ENCODE data around the gene FRMD4B. TPM values are rescaled to one million over a fixed set of nuclear protein-coding genes. Genes with fewer than 3 reads are reported as not detected.
"Not testable (repeated sequence)": the region's sequence is repeated elsewhere in the genome, so short reads cannot be mapped to it uniquely, and the experiment has no call there.

Gene FRMD4B
- polyA plus RNA-seq, 2 donors = 18.6 to 21.0 TPM

DNA sequence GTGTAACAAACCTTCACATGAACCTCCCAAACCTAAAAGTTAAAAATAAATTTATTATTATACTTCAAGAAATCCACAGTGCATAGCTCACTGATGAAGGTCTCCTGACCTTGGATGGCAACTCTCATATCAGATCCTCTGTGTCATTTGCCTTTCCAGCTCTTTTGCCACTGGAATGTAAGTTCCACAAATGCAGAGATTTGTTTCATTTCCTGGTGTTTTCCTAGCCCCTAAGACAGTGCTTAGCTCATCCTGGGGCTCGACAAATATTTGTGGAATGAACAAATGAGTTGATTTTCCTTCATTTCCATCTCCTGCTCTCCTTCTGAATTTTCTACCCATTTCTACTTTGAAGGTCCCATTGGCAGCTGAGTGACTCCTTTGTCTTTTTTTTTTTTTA, 56.0 kb downstream of the FRMD4B start:
- H3K36me3 ChIP-seq (ENCODE audit: control insufficient read depth in 2 of 2, insufficient read depth in 2 of 2, low read length in 1 of 2) = no peaks in the 10 kb centered on the region
- no peak overlapping the region for H3K27ac ChIP-seq (ENCODE audit: low read depth in 2 of 2, low read length in 1 of 2)
- WGBS, 2 donors = 76 to 89% methylated on average over 1 of the region's 1 CpG
- no peak overlapping the region for H3K4me3 ChIP-seq (ENCODE audit: low read depth in 1 of 2, low read length in 2 of 2)
- H3K9me3 ChIP-seq (ENCODE audit: control insufficient read depth in 2 of 2, insufficient read depth in 1 of 2, low read depth in 1 of 2, low read length in 1 of 2) = no peaks in the 10 kb centered on the region
- H3K4me1 ChIP-seq (ENCODE audit: control insufficient read depth in 2 of 2, insufficient read depth in 2 of 2, low read length in 1 of 2) = no peaks in the 10 kb centered on the region
- no peaks in the 10 kb centered on the region for H3K27me3 ChIP-seq (ENCODE audit: control insufficient read depth in 1 of 2, insufficient read depth in 2 of 2, low read length in 2 of 2)

DNA sequence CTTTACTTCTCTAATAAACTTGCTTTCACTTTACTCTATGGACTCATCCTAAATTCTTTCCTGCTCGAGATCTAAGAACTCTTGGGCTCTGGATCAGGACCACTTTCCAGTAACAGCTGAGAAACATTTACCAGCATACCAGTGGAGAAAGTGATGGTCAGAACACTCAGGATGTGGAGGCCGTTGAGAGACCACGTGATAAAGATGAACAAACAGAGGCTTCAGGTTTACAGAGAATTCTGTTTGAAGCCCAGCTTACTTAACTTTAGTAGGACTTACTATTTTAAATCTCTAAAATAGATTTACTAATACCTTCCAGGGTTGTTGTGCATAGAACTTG, 57.0 kb downstream of the FRMD4B start:
- no peaks in the 10 kb centered on the region for H3K4me1 ChIP-seq (ENCODE audit: control insufficient read depth in 2 of 2, insufficient read depth in 2 of 2, low read length in 1 of 2)
- H3K36me3 ChIP-seq (ENCODE audit: control insufficient read depth in 2 of 2, insufficient read depth in 2 of 2, low read length in 1 of 2) = no peaks in the 10 kb centered on the region
- H3K9me3 ChIP-seq (ENCODE audit: control insufficient read depth in 2 of 2, insufficient read depth in 1 of 2, low read depth in 1 of 2, low read length in 1 of 2) = no peaks in the 10 kb centered on the region
- 64 to 68% methylated on average over 3 of the region's 3 CpGs for WGBS, 2 donors
- H3K27me3 ChIP-seq (ENCODE audit: control insufficient read depth in 1 of 2, insufficient read depth in 2 of 2, low read length in 2 of 2) = no peaks in the 10 kb centered on the region
- H3K4me3 ChIP-seq (ENCODE audit: low read depth in 1 of 2, low read length in 2 of 2) = no peak overlapping the region
- H3K27ac ChIP-seq (ENCODE audit: low read depth in 2 of 2, low read length in 1 of 2) = no peak overlapping the region

DNA sequence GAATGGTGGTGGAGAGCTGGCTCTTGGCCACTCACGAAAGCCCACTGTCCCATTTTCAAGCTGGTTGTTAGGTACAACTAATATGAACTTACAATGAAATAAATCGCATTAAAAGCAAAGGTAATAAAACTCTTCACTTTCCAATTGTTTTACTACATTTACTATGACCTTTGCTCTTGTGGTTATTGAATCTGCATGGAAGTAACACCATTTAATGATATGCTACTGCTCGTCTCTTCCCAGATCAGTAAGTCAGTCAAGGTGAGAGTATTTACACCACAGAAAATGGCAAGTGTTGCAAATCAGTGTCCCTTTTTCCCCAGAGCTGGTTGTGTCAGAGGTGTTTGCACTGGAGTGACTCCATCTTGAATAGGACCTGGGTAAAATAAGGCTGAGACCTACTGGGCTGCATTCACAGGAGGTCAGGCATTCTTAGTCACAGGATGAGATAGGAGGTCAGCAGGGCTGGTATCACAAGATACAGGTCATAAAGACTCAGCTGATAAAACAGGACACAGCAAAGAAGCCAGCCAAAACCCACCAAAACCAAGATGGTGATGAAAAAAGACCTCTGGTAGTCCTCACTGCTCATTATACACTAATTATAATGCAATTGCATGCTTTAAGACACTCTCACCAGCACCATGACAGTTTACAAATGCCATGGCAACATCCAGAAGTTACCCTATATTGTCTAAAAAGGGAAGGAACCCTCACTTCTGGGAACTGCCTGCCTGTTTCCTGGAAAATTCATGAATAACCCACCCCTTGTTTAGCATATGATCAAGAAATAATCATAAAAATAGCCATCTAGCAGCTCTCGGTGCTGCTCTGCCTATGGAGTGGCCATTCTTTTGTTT, 57.6 kb downstream of the FRMD4B start:
- no peak overlapping the region for H3K4me3 ChIP-seq (ENCODE audit: low read depth in 1 of 2, low read length in 2 of 2)
- H3K9me3 ChIP-seq (ENCODE audit: control insufficient read depth in 2 of 2, insufficient read depth in 1 of 2, low read depth in 1 of 2, low read length in 1 of 2) = no peaks in the 10 kb centered on the region
- H3K36me3 ChIP-seq (ENCODE audit: control insufficient read depth in 2 of 2, insufficient read depth in 2 of 2, low read length in 1 of 2) = no peaks in the 10 kb centered on the region
- H3K27ac ChIP-seq (ENCODE audit: low read depth in 2 of 2, low read length in 1 of 2) = no peak overlapping the region
- H3K4me1 ChIP-seq (ENCODE audit: control insufficient read depth in 2 of 2, insufficient read depth in 2 of 2, low read length in 1 of 2) = no peaks in the 10 kb centered on the region
- no peaks in the 10 kb centered on the region for H3K27me3 ChIP-seq (ENCODE audit: control insufficient read depth in 1 of 2, insufficient read depth in 2 of 2, low read length in 2 of 2)
- WGBS, 2 donors = 80 to 87% methylated on average over 4 of the region's 4 CpGs

DNA sequence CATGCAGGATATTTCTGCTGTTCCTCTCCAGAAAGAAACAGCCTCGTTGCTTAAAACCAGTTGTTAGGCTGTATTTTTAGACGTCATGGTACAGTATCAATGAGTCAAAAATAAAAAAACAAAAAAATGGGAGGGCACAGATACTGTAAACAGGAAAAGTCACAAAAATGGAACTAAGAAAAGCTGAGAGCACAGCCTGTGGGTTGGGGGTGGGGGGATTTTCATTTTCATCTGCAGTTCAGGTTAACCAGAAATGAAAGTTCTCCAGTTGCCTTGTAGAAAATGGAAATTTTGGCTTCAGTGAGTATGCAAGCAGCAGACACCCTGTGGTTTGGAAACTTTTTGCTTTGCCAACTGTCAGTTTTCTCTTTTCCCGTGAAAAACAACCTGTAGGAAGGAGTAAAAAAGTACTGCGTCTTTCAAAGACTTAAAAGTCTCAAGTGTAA, 59.0 kb downstream of the FRMD4B start:
- no peaks in the 10 kb centered on the region for H3K36me3 ChIP-seq (ENCODE audit: control insufficient read depth in 2 of 2, insufficient read depth in 2 of 2, low read length in 1 of 2)
- H3K27ac ChIP-seq (ENCODE audit: low read depth in 2 of 2, low read length in 1 of 2) = no peak overlapping the region
- no peaks in the 10 kb centered on the region for H3K4me1 ChIP-seq (ENCODE audit: control insufficient read depth in 2 of 2, insufficient read depth in 2 of 2, low read length in 1 of 2)
- 43 to 51% methylated on average over 4 of the region's 4 CpGs for WGBS, 2 donors
- H3K27me3 ChIP-seq (ENCODE audit: control insufficient read depth in 1 of 2, insufficient read depth in 2 of 2, low read length in 2 of 2) = no peaks in the 10 kb centered on the region
- H3K4me3 ChIP-seq (ENCODE audit: low read depth in 1 of 2, low read length in 2 of 2) = no peak overlapping the region
- H3K9me3 ChIP-seq (ENCODE audit: control insufficient read depth in 2 of 2, insufficient read depth in 1 of 2, low read depth in 1 of 2, low read length in 1 of 2) = no peaks in the 10 kb centered on the region

DNA sequence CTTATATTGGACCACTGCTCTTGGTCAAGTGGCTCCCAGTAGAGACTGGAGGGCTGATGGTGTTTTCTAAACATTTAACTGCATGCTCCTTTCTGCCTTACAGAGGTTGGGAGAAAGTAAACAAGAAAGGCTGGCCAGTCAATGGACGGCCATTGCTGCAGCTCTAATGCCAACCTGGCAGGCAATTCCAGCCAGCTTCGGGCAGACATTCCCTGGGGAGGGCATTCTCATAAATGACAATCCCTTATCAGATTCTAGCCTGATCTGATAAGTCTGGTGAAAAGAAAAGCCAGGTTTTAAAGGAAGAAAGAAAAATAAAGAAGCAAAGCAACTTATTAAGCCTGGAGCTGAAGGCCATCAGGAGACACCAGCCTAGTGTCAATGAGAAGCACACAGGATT, 60.7 kb downstream of the FRMD4B start:
- no peak overlapping the region for H3K27ac ChIP-seq (ENCODE audit: low read depth in 2 of 2, low read length in 1 of 2)
- WGBS, 2 donors = 64 to 81% methylated on average over 2 of the region's 2 CpGs
- H3K4me1 ChIP-seq (ENCODE audit: control insufficient read depth in 2 of 2, insufficient read depth in 2 of 2, low read length in 1 of 2) = no peaks in the 10 kb centered on the region
- no peaks in the 10 kb centered on the region for H3K27me3 ChIP-seq (ENCODE audit: control insufficient read depth in 1 of 2, insufficient read depth in 2 of 2, low read length in 2 of 2)
- no peaks in the 10 kb centered on the region for H3K9me3 ChIP-seq (ENCODE audit: control insufficient read depth in 2 of 2, insufficient read depth in 1 of 2, low read depth in 1 of 2, low read length in 1 of 2)
- H3K4me3 ChIP-seq (ENCODE audit: low read depth in 1 of 2, low read length in 2 of 2) = no peak overlapping the region
- H3K36me3 ChIP-seq (ENCODE audit: control insufficient read depth in 2 of 2, insufficient read depth in 2 of 2, low read length in 1 of 2) = no peaks in the 10 kb centered on the region

DNA sequence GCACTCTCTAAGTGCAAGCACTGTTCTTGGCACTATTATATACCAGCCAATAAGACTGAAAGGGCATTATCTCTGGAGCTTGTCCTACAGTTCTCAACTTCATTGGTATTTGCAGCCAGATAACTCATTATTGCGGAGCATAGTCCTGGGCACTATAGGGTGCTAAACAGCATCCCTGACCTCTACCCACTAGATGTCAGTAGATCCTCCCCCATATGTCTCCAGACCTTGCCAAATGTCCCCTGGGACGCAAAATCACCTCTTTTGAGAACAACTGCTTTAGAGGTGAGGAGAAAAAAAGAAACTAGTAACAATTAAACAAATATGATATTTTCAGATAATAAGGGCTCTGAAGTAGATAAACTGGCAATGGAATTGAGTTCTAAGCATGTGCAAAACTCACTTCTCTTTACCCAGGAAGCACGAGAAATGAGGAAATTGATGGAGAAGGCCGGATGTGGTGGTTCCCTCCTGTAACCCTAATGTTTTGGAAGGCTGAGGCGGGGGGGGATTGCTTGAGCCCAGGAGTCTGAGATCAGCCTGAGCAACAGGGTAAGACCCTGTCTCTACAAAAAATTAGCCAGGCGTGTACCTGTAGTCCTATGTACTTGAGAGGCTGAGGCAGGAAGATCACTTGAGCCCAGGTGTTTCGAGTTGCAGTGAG, 61.4 kb downstream of the FRMD4B start:
- 71 to 84% methylated on average over 7 of the region's 7 CpGs for whole genome bisulfite sequencing, 2 donors
- no peaks in the 10 kb centered on the region for H3K36me3 ChIP-seq (ENCODE audit: control insufficient read depth in 2 of 2, insufficient read depth in 2 of 2, low read length in 1 of 2)
- no peak overlapping the region for H3K4me3 ChIP-seq (ENCODE audit: low read depth in 1 of 2, low read length in 2 of 2)
- H3K27ac ChIP-seq (ENCODE audit: low read depth in 2 of 2, low read length in 1 of 2) = no peak overlapping the region
- H3K27me3 ChIP-seq (ENCODE audit: control insufficient read depth in 1 of 2, insufficient read depth in 2 of 2, low read length in 2 of 2) = no peaks in the 10 kb centered on the region
- H3K4me1 ChIP-seq (ENCODE audit: control insufficient read depth in 2 of 2, insufficient read depth in 2 of 2, low read length in 1 of 2) = no peaks in the 10 kb centered on the region
- no peaks in the 10 kb centered on the region for H3K9me3 ChIP-seq (ENCODE audit: control insufficient read depth in 2 of 2, insufficient read depth in 1 of 2, low read depth in 1 of 2, low read length in 1 of 2)

DNA sequence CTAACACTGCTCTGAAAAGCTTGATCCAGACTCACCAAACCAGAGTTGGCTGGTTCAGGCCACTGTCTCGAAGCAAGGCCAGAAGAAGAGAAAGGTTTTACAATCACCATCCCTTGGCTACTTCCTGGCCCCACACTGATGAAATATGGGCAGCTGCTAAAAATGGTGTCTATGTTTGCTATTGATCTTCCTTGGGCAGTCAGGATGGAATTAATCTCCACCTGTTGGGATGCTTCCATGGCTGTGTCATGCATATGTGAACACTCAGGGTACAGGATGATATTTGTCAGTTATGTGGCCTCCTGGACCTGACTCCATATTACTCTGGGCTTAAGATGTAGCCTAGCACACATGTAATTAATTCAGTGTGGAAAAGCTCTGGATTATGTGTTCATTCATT, 61.9 kb downstream of the FRMD4B start:
- no peaks in the 10 kb centered on the region for H3K4me1 ChIP-seq (ENCODE audit: control insufficient read depth in 2 of 2, insufficient read depth in 2 of 2, low read length in 1 of 2)
- H3K36me3 ChIP-seq (ENCODE audit: control insufficient read depth in 2 of 2, insufficient read depth in 2 of 2, low read length in 1 of 2) = no peaks in the 10 kb centered on the region
- whole genome bisulfite sequencing, 2 donors = 92 to 93% methylated on average over 1 of the region's 1 CpG
- no peaks in the 10 kb centered on the region for H3K27me3 ChIP-seq (ENCODE audit: control insufficient read depth in 1 of 2, insufficient read depth in 2 of 2, low read length in 2 of 2)
- H3K27ac ChIP-seq (ENCODE audit: low read depth in 2 of 2, low read length in 1 of 2) = no peak overlapping the region
- no peak overlapping the region for H3K4me3 ChIP-seq (ENCODE audit: low read depth in 1 of 2, low read length in 2 of 2)
- H3K9me3 ChIP-seq (ENCODE audit: control insufficient read depth in 2 of 2, insufficient read depth in 1 of 2, low read depth in 1 of 2, low read length in 1 of 2) = no peaks in the 10 kb centered on the region

DNA sequence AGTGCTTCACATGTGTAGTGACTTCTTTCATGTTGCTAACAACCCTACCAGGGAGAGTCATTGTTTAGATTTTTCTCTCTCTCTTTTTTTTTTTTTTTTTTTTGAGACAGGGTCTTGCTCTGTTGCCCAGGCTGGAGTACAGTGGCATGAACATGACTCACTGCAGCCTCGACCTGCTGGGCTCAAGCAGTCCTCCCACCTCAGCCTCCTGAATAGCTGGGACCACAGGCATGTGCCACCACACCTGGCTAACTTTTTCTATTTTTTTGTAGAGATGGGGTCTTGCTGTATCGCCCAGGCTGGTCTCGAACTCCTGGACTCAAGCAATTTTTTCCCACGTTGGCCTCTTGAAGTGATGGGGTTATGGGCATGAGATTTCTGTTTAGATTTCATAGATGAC, 63.4 kb downstream of the FRMD4B start:
- 89 to 93% methylated on average over 4 of the region's 4 CpGs for WGBS, 2 donors

DNA sequence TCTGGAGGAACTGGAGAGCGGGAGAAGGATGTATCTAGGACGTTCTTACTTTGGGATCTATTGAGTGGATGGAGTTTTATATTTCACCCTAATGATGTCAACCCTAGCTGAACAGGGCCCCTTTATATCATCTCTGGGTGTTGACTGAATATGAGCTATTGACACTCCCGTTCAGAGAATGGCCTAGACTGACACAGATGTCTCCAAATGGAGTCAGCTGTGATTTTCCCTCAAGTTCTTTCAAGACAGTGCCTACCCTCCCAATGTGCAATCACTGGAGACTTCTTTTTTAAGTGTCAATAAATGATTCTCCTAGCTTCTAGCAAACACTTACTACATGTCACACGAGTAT, 63.8 kb downstream of the FRMD4B start:
- no peaks in the 10 kb centered on the region for H3K4me1 ChIP-seq (ENCODE audit: control insufficient read depth in 2 of 2, insufficient read depth in 2 of 2, low read length in 1 of 2)
- no peak overlapping the region for H3K27ac ChIP-seq (ENCODE audit: low read depth in 2 of 2, low read length in 1 of 2)
- H3K9me3 ChIP-seq (ENCODE audit: control insufficient read depth in 2 of 2, insufficient read depth in 1 of 2, low read depth in 1 of 2, low read length in 1 of 2) = no peaks in the 10 kb centered on the region
- H3K27me3 ChIP-seq (ENCODE audit: control insufficient read depth in 1 of 2, insufficient read depth in 2 of 2, low read length in 2 of 2) = no peaks in the 10 kb centered on the region
- no peaks in the 10 kb centered on the region for H3K36me3 ChIP-seq (ENCODE audit: control insufficient read depth in 2 of 2, insufficient read depth in 2 of 2, low read length in 1 of 2)
- WGBS, 2 donors = 86 to 87% methylated on average over 4 of the region's 4 CpGs
- H3K4me3 ChIP-seq (ENCODE audit: low read depth in 1 of 2, low read length in 2 of 2) = no peak overlapping the region

More for the DNA sequence above, 63.4 kb downstream of the FRMD4B start:
- H3K4me3 ChIP-seq (ENCODE audit: low read depth in 1 of 2, low read length in 2 of 2); H3K27me3 ChIP-seq (ENCODE audit: control insufficient read depth in 1 of 2, insufficient read depth in 2 of 2, low read length in 2 of 2); H3K4me1 ChIP-seq (ENCODE audit: control insufficient read depth in 2 of 2, insufficient read depth in 2 of 2, low read length in 1 of 2); H3K36me3 ChIP-seq (ENCODE audit: control insufficient read depth in 2 of 2, insufficient read depth in 2 of 2, low read length in 1 of 2); H3K27ac ChIP-seq (ENCODE audit: low read depth in 2 of 2, low read length in 1 of 2); H3K9me3 ChIP-seq (ENCODE audit: control insufficient read depth in 2 of 2, insufficient read depth in 1 of 2, low read depth in 1 of 2, low read length in 1 of 2): not testable (repeated sequence)

All from esophagus (tissue), 2 donors.